SH-SY5Y (cell line): ENCODE data around the gene KANK3.

ENCODE experiments used
- GATA2 ChIP-seq: IDR thresholded peaks from 2 replicates; pipeline ENCODE4 v1.6.1; 2011; ENCODE audit warnings: mild to moderate bottlenecking, low read depth, low read length
- GATA3 ChIP-seq: IDR thresholded peaks from 2 replicates; pipeline ENCODE4 v1.6.1; 2011; ENCODE audit warnings: low read depth, mild to moderate bottlenecking, low read length, moderate library complexity

GRCh38 chr19:8355631-8356402 is 12.8 kb upstream of the KANK3 start:
- TF ChIP-seq GATA2 (no peak), GATA3 (no peak)
